Measurements from ENCODE around the gene ALCAM. TPM values are rescaled to one million over a fixed set of nuclear protein-coding genes. Genes with fewer than 3 reads are reported as not detected.

Gene ALCAM
- total RNA-seq, 1 experiment from 2014 or later = 36.8 TPM

DNA sequence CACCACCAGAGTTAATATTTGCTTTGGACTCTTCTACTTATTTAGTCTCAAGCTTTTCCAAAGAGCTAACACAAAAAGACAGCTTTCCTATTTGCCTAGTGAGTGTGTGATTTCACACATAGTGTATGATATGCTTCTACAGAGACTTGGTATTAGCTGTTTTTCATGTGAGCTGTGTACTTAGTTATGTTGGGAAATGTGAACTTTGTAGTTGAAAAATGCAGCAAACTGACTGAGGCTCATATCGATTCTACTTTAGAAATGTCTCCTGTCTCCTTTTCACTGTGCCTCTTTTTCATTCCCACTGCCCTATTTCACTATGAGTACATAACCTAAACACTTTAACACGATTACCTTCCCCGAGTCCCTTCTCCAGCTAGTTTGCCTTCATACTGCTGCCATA is 136.5 kb downstream of the ALCAM start:
- Histone ChIP-seq H3K9me3 (ENCODE audit: low read depth, low read length, poor library complexity, severe bottlenecking) (no peaks in the 10 kb centered on the region), H3K36me3 (ENCODE audit: insufficient read depth, low read length, poor library complexity, severe bottlenecking) (no peaks in the 10 kb centered on the region), H3K27ac (ENCODE audit: low read depth, low read length, poor library complexity, severe bottlenecking) (no peak overlapping the region), H3K27me3 (replicated peaks; ENCODE audit: insufficient read depth, low read depth, low read length, poor library complexity) (no peaks in the 10 kb centered on the region), H3K4me3 (ENCODE audit: low read depth, low read length, poor library complexity, severe bottlenecking) (no peak overlapping the region), H3K4me1 (ENCODE audit: insufficient read depth, low read length, poor library complexity, severe bottlenecking) (peaks cover 5% of the 10 kb centered on the region)
- no peak for TF ChIP-seq EZH2 (IDR thresholded peaks at IDR 0.05; ENCODE audit: borderline replicate concordance, low read depth, low read length, poor library complexity, severe bottlenecking)
- TF ChIP-seq, protein P1, sequence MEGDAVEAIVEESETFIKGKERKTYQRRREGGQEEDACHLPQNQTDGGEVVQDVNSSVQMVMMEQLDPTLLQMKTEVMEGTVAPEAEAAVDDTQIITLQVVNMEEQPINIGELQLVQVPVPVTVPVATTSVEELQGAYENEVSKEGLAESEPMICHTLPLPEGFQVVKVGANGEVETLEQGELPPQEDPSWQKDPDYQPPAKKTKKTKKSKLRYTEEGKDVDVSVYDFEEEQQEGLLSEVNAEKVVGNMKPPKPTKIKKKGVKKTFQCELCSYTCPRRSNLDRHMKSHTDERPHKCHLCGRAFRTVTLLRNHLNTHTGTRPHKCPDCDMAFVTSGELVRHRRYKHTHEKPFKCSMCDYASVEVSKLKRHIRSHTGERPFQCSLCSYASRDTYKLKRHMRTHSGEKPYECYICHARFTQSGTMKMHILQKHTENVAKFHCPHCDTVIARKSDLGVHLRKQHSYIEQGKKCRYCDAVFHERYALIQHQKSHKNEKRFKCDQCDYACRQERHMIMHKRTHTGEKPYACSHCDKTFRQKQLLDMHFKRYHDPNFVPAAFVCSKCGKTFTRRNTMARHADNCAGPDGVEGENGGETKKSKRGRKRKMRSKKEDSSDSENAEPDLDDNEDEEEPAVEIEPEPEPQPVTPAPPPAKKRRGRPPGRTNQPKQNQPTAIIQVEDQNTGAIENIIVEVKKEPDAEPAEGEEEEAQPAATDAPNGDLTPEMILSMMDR (conservative IDR thresholded peaks at IDR 0.05; ENCODE audit: low read depth, low read length) = no peak
- ChIA-PET POLR2A (ENCODE audit: low non-redundant PET) (no interaction called here), CTCF (no interaction called here)
- intact Hi-C loops (cut with micrococcal nuclease; ENCODE audit: unreplicated experiment) = no loop called here
- no TSS peak for BruUV-seq (replicated peaks)
- DNase-seq (ENCODE audit: low spot score) = no peak

- intact Hi-C loops (cut with micrococcal nuclease; ENCODE audit: unreplicated experiment) = no loop called here
- Histone ChIP-seq H3K4me3 (ENCODE audit: low read depth, low read length, poor library complexity, severe bottlenecking) (no peak overlapping the region), H3K9me3 (ENCODE audit: low read depth, low read length, poor library complexity, severe bottlenecking) (no peaks in the 10 kb centered on the region), H3K27me3 (replicated peaks; ENCODE audit: insufficient read depth, low read depth, low read length, poor library complexity) (no peaks in the 10 kb centered on the region), H3K36me3 (ENCODE audit: insufficient read depth, low read length, poor library complexity, severe bottlenecking) (no peaks in the 10 kb centered on the region), H3K4me1 (ENCODE audit: insufficient read depth, low read length, poor library complexity, severe bottlenecking) (peaks cover 5% of the 10 kb centered on the region), H3K27ac (ENCODE audit: low read depth, low read length, poor library complexity, severe bottlenecking) (no peak overlapping the region)
- ChIA-PET CTCF (no interaction called here), POLR2A (ENCODE audit: low non-redundant PET) (no interaction called here)
- DNase-seq (ENCODE audit: low spot score) = no peak
- no peak for TF ChIP-seq EZH2 (IDR thresholded peaks at IDR 0.05; ENCODE audit: borderline replicate concordance, low read depth, low read length, poor library complexity, severe bottlenecking)
- TF ChIP-seq, protein P1 (conservative IDR thresholded peaks at IDR 0.05; ENCODE audit: low read depth, low read length) = no peak
- BruUV-seq (replicated peaks) = no TSS peak
Measured at GRCh38 chr3:105504440-105504951, 137.8 kb downstream of the ALCAM start.

DNA sequence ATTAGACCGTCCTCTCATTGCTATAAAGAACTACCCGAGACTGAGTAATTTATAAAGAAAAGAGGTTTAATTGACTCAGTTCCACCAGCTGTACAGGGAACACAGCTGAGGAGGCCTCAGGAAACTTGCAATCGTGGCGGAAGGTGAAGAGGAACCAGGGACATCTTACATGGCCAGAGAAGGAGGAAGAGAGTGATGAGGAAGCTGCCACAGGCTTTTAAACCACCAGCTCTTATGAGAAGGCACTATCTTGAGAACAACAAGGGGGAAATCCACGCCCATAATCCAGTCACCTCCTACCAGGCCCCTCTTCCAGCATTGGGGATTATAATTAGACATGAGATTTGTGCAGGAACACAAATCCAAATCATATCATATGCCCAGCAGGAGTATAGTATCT is 138.5 kb downstream of the ALCAM start:
- Histone ChIP-seq H3K36me3 (ENCODE audit: insufficient read depth, low read length, poor library complexity, severe bottlenecking) (no peaks in the 10 kb centered on the region), H3K4me1 (ENCODE audit: insufficient read depth, low read length, poor library complexity, severe bottlenecking) (peaks cover 3% of the 10 kb centered on the region), H3K4me3 (ENCODE audit: low read depth, low read length, poor library complexity, severe bottlenecking) (no peak overlapping the region), H3K9me3 (ENCODE audit: low read depth, low read length, poor library complexity, severe bottlenecking) (no peaks in the 10 kb centered on the region), H3K27me3 (replicated peaks; ENCODE audit: insufficient read depth, low read depth, low read length, poor library complexity) (no peaks in the 10 kb centered on the region), H3K27ac (ENCODE audit: low read depth, low read length, poor library complexity, severe bottlenecking) (no peak overlapping the region)
- TF ChIP-seq, protein P1 (conservative IDR thresholded peaks at IDR 0.05; ENCODE audit: low read depth, low read length) = no peak
- TF ChIP-seq EZH2 (IDR thresholded peaks at IDR 0.05; ENCODE audit: borderline replicate concordance, low read depth, low read length, poor library complexity, severe bottlenecking) = no peak
- DNase-seq (ENCODE audit: low spot score) = no peak
- CTCF ChIA-PET = no interaction called here
- no TSS peak for BruUV-seq (replicated peaks)
- POLR2A ChIA-PET (ENCODE audit: low non-redundant PET) = interaction anchor here (0.6 kb wide), 1 partner anchor 40 kb away, joined by 3 read pairs; no protein-coding TSS in a partner anchor
- intact Hi-C loops (cut with micrococcal nuclease; ENCODE audit: unreplicated experiment) = no loop called here
